Measurements from ENCODE around the gene FAM110A. TPM values are rescaled to one million over a fixed set of nuclear protein-coding genes. Genes with fewer than 3 reads are reported as not detected.

The FAM110A gene
- total and polyA plus RNA-seq, 9 of the 15 experiments (the other 6 are each of a cell fraction or from before 2014, with no cell fraction given) = 0.73 to 15.5 (median 3.6) TPM

- CTCF ChIA-PET (ENCODE audit: low intra/inter-chr PET ratio) = no interaction called here
- TF ChIP-seq FOXP1 (CRISPR knock-in tag; IDR thresholded peaks at IDR 0.05) = no peak
- no peak for TF ChIP-seq YBX1 (IDR thresholded peaks at IDR 0.05)
- TF ChIP-seq STAT6 (CRISPR knock-in tag; IDR thresholded peaks at IDR 0.05) = no peak
- no peak for TF ChIP-seq TFAP4 (CRISPR knock-in tag; IDR thresholded peaks at IDR 0.05; ENCODE audit: borderline replicate concordance)
- TF ChIP-seq CREB3L1 (IDR thresholded peaks at IDR 0.05; ENCODE audit: borderline replicate concordance, low read depth) = no peak
- no peak for TF ChIP-seq MXI1 (IDR thresholded peaks at IDR 0.05; ENCODE audit: low read depth, low read length)
- no peak for TF ChIP-seq TOE1 (IDR thresholded peaks at IDR 0.05; ENCODE audit: borderline replicate concordance)
- TF ChIP-seq TOE1 (CRISPR knock-in tag; IDR thresholded peaks at IDR 0.05; ENCODE audit: borderline replicate concordance, low read depth) = no peak
- TF ChIP-seq ZNF134 (CRISPR knock-in tag; conservative IDR thresholded peaks at IDR 0.05) = no peak
- TF ChIP-seq ERF (CRISPR knock-in tag; IDR thresholded peaks at IDR 0.05) = no peak
- intact Hi-C loops (cut with micrococcal nuclease) = no loop called here
These were observed 31.8 kb upstream of the FAM110A start for GRCh38 chr20:801678-802077.

More at GRCh38 chr20:801678-802077, 31.8 kb upstream of the FAM110A start:
- DNase-seq (ENCODE audit: extremely low read depth in 1 of 4, low spot score in 3 of 4) (no peak), FAIRE-seq (no peak), ATAC-seq (no peak)
- BruUV-seq (replicated peaks) = no TSS peak
- H3K27me3 ChIP-seq (ENCODE audit: control insufficient read depth in 2 of 2, insufficient read depth in 2 of 2, low read length in 2 of 2) = no peaks in the 10 kb centered on the region
- H3K4me2 ChIP-seq (ENCODE audit: insufficient read depth, low read length) = no peak overlapping the region
- H3K36me3 ChIP-seq (ENCODE audit: control insufficient read depth, insufficient read depth, low read length) = no peaks in the 10 kb centered on the region
- POLR2A ChIA-PET = interaction anchor here (0.6 to 0.7 kb wide), 2 partner anchors 48 to 114 kb away, joined by 3 read pairs; no protein-coding TSS in a partner anchor
- H3K79me2 ChIP-seq (ENCODE audit: control insufficient read depth, insufficient read depth, low read length) = no peaks in the 10 kb centered on the region
- H4K20me1 ChIP-seq (replicated peaks; ENCODE audit: control insufficient read depth, insufficient read depth, low read length) = no peaks in the 10 kb centered on the region
- H3K9me3 ChIP-seq (replicated peaks; ENCODE audit: control insufficient read depth, insufficient read depth, low read depth, low read length) = no peaks in the 10 kb centered on the region
- no peak overlapping the region for H3K4me3 ChIP-seq
- H3K9me1 ChIP-seq (ENCODE audit: control insufficient read depth, insufficient read depth, low read length) = no peaks in the 10 kb centered on the region
- no peak overlapping the region for H3K27ac ChIP-seq (ENCODE audit: extremely low read depth, low read depth, low read length)
- no peaks in the 10 kb centered on the region for H3K4me1 ChIP-seq (replicated peaks in 1 of 2; ENCODE audit: control insufficient read depth in 2 of 2, insufficient read depth in 2 of 2, low read length in 2 of 2)
- H3K9ac ChIP-seq (ENCODE audit: insufficient read depth in 1 of 2, low read depth in 2 of 2, low read length in 2 of 2) = no peak overlapping the region
- 7% methylated on average over 1 of the region's 3 CpGs for WGBS (ENCODE audit: insufficient coverage, low coverage, missing lambda C conversion rate)
- H2AFZ ChIP-seq (ENCODE audit: low read depth, low read length) = no peak overlapping the region
- in situ Hi-C loops (cut with MboI) = no loop called here
